ENCODE results near the gene MIB1.

MIB1 gene

GRCh38 chr18:21900605-21901352 is 160.2 kb downstream of the MIB1 start:
- DNase-seq, result no peak

GRCh38 chr18:21901423-21901945 is 160.9 kb downstream of the MIB1 start:
- no peak for DNase-seq

GRCh38 chr18:21903709-21904108 is 163.1 kb downstream of the MIB1 start:
- DNase-seq, result no peak

- no peak for DNase-seq
Measured at GRCh38 chr18:21904856-21905255, 164.3 kb downstream of the MIB1 start.

- DNase-seq, result no peak
Measured at GRCh38 chr18:21907451-21907850, 166.9 kb downstream of the MIB1 start.

GRCh38 chr18:21908711-21909110 is 168.1 kb downstream of the MIB1 start:
- DNase-seq, result no peak

- DNase-seq, result no peak
Measured at GRCh38 chr18:21910906-21911305, 170.3 kb downstream of the MIB1 start.

GRCh38 chr18:21911551-21911950 is 171.0 kb downstream of the MIB1 start:
- no peak for DNase-seq

GRCh38 chr18:21912339-21913239 is 172.0 kb downstream of the MIB1 start:
- DNase-seq, result no peak

- DNase-seq, result no peak
Measured at GRCh38 chr18:21914739-21915319, 174.2 kb downstream of the MIB1 start.

GRCh38 chr18:21915546-21915945 is 175.0 kb downstream of the MIB1 start:
- no peak for DNase-seq

- no peak for DNase-seq
Measured at GRCh38 chr18:21916594-21916993, 176.0 kb downstream of the MIB1 start.

- DNase-seq, result no peak
Measured at GRCh38 chr18:21918693-21919092, 178.1 kb downstream of the MIB1 start.

Data from NCI-H1436 (cell line).